LNCAP (cell line): Measurements from ENCODE around the gene IL9.

Experiments used
- CTCF ChIP-seq: fragments of 450-650 bp; IDR thresholded peaks from 2 replicates; pipeline ENCODE4 v1.5.1; 2017; ENCODE audit warnings: mild to moderate bottlenecking

The IL9 gene

GRCh38 chr5:135881819-135882218, 13.8 kb downstream of the IL9 start:
- no peak for TF ChIP-seq CTCF

GRCh38 chr5:135881244-135881643, 14.4 kb downstream of the IL9 start:
- TF ChIP-seq CTCF: no peak

GRCh38 chr5:135880801-135881200, 14.8 kb downstream of the IL9 start:
- TF ChIP-seq CTCF: no peak

GRCh38 chr5:135880278-135880677, 15.4 kb downstream of the IL9 start:
- peak; percentile 35; the same call in 1 of the 2 replicates for TF ChIP-seq CTCF

GRCh38 chr5:135879591-135879990, 16.1 kb downstream of the IL9 start:
- TF ChIP-seq CTCF: no peak

- TF ChIP-seq CTCF: no peak
Measured at GRCh38 chr5:135878156-135878620, 17.5 kb downstream of the IL9 start.

GRCh38 chr5:135877570-135878155, 18.0 kb downstream of the IL9 start:
- no peak for TF ChIP-seq CTCF

GRCh38 chr5:135876146-135876545, 19.5 kb downstream of the IL9 start:
- TF ChIP-seq CTCF: no peak
